Mammary epithelial cell (primary cell): Measurements from ENCODE around the gene ZNF280B.

Experiments
- CTCF ChIP-seq, 2 donors: IDR thresholded peaks in 1 of 2; conservative IDR thresholded peaks in 1 of 2; 2 replicates each; pipeline ENCODE4 v1.5.1; 2011 to 2012; ENCODE audit warnings: inconsistent platforms in 2 of 2, low read length in 2 of 2, mild to moderate bottlenecking in 2 of 2, control low read depth in 1 of 2, low read depth in 1 of 2; ENCODE audit not compliant: insufficient read depth in 1 of 2; ENCODE audit errors: extremely low read depth in 1 of 2
- EZH2 ChIP-seq: IDR thresholded peaks from 2 replicates; pipeline ENCODE4 v1.6.1; 2012; ENCODE audit warnings: low read length, inconsistent platforms, borderline replicate concordance

- no peak for TF ChIP-seq CTCF (conservative IDR thresholded peaks at IDR 0.05 in 1 of 2, IDR thresholded peaks at IDR 0.05 in 1 of 2; ENCODE audit: extremely low read depth in 1 of 2, insufficient read depth in 1 of 2, low read depth in 1 of 2, low read length in 2 of 2)
- TF ChIP-seq EZH2, result no peak
These were observed 28.5 kb downstream of the ZNF280B start for GRCh38 chr22:22479999-22480532.
